HG03039 (cell line): ENCODE measurements around the gene ZNF594.
"Not testable (repeated sequence)": the region's sequence is repeated elsewhere in the genome, so short reads cannot be mapped to it uniquely, and the experiment has no call there.

Experiments
- ATAC-seq: cut with Tn5 transposase; IDR thresholded peaks from one replicate; pipeline ENCODE4 v1.9.1; 2021; ENCODE audit warnings: mild to moderate bottlenecking, moderate library complexity; ENCODE audit not compliant: unreplicated experiment

ZNF594 gene

DNA sequence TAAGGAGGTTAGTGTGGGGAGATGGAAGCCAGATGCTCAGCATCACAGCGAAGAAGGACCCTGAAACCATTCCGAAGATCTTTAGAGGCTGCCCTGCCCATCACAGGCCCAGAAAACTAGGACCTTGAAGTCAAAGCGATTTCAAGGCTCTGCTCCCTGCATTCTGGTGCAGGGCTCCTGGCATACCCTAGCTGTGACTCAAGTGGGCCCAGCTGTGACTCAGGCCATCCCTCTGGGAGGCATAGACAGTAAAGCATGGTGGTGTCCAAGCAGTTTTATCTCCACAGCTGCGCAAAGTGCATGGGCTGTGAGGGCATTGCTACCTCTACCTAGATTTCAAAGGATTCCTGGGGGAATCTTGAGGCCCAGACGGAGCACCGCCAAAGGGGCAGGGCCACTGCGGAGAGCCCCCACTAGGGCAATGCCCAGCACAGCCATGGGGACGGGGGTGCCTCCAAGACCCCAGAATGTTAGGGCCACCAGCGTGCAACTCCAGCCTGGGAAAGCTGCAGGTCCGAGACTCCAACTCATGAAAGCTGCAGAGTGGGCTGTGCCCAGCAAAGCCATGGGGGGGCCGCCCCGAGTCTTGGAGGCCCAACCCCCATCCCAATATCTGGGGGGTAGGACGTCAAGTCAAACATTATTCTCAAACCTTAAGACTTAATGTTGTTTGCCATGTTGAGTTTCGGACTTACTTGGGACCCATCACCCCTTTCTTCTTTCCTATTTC lies 11.7 kb upstream of the ZNF594 start:
- no peak for ATAC-seq

DNA sequence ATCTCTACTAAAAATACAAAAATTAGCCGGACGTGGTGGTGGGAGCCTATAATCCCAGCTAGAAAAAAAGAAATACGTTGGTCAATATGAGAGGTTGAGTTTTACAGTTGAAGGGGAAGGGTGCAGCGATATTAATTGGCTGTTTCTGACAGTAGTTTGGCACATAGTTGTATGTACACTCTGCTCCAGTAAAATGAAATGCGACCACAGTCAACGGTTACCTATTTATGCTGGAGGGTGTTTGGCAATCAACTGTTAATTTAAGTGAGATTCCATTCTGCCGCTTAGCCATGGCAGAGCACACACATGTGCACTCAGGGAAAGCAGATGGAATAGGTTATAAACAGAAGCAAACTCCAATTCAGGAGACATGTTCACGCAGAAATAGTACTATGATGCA lies 9.3 kb upstream of the ZNF594 start:
- no peak for ATAC-seq

DNA sequence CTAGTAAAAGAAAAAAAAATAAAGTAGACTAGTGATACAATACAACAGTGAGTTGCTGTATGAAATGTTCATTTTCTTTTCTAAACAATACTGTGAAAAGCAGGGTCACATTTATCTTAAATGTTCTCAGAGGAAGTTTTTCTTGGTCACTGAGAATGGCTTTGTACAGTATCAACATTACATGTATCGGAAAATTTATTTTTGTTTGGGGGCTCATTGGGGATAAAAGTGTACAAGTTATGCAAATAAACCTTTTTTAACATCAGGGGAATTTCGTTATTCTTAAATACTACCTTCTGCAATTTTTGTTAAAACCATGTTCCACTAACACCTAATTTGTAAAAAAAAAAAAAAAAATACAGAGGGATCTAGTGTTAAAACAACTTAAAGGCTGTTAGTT lies 8.7 kb upstream of the ZNF594 start:
- ATAC-seq = no peak

DNA sequence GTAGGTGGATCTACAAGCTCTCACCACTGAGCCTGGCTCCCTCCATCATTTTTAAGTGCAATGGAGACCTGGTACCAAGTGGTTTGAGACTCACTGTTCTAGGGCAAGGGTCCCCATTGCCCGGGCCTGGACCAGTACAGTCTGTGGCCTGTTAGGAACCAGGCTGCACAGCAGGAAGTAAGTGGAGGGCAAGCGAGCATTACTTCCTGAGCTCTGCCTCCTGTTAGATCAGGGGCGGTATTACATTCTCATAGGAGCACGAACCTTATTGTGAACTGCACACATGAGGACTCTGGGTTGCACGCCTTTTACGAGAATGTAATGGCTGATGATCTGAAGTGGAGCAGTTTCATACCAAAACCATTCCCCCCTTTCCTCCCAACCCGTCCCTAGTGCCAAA lies 6.8 kb upstream of the ZNF594 start:
- ATAC-seq = no peak

DNA sequence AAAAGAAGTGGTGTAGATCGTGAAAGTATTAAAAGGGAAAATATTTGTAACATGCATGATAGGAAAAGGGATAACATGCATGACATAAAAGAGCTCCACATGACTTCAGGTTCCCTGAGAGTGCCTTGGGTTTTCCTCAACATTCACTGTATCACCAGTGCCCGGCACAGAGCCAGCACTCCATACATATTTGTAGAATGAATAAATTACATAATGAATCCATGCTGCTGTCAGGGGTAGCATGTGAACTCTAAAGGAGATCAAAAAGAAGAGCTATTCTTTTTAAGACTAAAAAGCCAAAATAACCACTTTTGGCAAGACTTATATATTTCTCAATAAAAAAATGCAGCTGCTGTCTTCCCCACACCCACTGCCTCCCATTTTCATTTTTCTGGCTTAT lies 2.7 kb upstream of the ZNF594 start:
- no peak for ATAC-seq

DNA sequence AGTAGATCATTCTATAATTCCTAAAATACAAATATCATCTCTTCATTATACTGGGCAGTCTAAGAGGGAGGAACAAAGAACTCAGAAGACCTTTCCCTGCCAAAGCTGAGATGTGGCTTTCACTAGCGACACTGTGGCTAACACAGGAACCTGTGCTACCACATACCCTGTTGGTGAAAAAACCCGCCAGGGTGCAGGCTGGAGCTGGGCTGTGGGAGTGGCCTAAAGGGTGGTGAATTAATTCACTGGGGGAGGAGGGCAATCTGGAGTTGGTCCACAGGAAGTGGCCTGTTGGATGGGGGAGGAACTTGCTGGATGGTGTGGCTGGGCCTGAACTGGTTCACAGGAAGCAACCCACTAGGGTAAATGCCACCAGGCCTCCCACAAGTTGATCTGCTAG lies 7.4 kb downstream of the ZNF594 start:
- no peak for ATAC-seq

DNA sequence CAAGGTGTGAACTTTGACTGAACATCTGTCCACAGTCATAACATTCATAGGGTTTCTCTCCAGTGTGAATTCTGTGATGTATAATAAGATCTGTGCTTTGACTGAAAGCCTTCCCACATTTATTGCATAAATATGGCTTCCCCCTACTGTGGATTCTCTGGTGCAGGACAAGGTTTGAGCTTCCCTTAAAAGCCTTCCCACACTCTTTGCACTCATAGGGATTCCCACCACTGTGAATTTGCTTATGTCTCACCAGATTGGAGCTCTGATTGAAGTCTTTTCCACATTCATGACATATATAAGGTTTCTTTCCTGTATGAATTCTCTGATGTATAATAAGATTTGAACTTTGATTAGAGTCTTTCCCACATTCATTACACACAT lies 8.3 kb downstream of the ZNF594 start:
- ATAC-seq = no peak

DNA sequence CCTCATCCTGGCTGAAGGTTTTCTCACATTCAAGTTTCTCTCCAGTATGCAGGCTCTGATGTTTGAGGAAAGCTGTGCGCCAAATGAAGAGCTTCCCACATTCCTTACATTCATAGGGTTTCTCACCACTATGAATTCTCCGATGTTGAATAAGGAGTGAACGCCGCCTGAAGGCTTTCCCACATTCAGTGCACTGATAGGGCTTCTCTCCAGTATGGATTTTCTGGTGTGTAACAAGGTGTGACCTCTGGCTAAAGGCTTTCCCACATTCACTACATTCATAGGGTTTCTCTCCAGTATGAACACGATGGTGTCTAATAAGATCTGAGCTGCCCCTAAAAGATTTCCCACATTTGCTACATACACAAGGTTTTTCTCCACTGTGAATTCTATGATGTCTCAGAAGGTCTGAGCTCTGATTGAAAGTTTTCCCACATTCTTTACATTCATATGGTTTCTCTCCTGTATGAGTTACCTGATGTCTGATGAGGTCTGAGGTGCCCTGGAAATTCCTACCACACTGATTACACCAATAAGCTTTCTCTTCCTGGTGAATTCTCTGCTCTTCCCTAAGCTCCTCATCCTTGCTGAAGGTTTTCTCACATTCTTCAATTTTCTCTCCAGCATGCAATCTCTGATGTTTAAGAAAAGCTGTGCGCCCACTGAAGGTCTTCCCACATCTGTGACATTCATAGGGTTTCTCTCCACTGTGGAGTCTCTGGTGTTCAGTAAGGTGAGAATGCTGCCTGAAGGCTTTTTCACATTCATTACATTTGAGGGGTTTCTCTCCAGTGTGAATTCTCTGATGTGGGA lies 8.9 kb downstream of the ZNF594 start:
- no peak for ATAC-seq

DNA sequence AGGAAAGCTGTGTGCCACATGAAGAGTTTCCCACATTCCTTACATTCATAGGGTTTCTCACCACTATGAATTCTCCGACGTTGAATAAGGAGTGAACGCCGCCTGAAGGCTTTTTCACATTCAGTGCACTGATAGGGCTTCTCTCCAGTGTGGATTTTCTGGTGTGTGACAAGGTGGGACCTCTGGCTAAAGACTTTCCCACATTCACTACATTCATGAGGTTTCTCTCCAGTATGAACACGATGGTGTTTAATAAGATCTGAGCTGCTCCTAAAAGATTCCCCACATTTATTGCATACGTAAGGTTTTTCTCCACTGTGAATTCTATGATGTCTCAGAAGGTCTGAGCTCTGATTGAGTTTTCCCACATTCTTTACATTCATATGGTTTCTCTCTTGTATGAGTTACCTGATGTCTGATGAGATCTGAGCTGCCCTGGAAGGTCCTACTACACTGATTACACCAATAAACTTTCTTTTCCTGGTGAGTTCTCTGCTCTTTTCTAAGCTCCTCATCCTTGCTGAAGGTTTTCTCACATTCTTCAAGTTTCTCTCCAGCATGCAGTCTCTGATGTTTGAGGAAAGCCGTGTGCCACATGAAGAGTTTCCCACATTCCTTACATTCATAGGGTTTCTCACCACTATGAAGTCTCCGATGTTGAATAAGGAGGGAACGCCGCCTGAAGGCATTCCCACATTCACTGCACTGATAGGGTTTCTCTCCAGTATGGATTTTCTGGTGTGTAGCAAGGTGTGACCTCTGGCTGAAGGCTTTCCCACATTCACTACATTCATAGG lies 10.0 kb downstream of the ZNF594 start:
- no peak for ATAC-seq

DNA sequence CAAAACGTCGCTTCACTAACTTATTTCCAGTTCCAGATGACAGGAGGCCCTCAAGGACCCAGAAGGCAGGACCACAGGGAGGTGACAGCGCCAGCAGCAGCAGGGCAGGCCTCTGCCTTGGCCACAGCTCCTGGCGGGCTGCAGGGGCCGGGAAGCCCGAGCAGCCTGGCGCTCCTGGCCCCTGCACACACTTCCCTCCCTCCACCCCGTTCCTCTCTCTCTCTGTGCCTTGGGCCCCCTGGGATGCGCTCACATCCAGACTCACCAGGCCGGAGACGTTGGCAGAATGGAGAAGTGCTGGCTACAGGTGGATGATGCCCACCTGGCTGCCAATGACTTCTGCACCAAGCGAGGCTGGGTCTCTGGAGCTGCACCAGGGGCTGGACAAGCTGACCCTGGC lies 12.7 kb downstream of the ZNF594 start:
- no peak for ATAC-seq

DNA sequence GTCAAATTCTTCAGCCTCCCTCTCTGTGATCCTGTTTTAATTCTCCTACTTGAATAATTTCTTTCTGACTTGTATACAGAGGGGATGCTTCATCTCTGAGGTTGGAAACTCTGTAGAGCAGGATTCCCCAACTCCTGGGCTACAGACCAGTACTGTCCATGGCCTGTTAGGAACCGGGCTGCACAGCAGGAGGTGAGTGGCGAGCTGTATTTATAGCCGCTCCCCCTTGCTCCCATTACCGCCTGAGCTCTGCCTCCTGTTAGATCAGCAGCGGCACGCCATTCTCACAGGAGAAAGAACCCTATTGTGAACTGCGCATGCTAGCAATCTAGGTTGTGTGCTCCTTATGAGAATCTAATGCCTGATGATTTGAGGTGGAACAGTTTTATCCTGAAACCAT lies 16.6 kb downstream of the ZNF594 start:
- not testable (repeated sequence) for ATAC-seq

DNA sequence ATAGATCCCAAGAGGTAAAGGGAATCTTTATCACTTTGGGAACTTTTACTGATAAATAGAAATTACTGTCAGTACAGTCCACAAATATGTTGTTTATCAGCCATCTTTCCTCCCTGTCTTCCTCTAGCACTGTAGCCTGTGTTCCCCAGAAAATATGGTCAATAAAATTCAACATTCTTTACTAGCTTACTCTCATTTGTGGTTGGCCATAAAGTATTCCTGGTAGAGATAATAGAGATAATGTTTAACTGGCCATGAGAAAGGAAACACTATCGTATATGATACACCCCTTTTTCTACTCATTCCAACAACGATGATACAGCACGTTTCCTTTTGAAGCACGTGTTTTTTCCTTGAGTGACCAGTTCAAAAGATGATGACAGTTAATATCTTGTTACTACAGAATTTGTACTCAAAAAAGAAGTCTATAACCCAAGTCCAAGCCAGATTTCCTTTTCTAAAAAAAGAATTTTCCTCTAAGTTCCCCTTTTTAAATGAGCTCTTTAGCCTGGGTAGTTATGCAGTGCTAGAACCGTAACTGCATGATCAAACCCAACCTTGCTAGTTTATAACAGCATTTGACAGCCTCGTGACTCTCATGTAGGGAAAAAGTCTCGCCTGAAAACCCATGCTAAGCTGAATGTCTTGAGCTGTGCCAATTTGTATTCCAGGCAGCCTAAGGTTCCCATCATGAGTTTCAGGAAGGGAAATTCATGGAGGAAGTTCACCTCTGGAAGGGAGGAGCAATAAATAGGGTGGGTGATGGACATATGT lies 25.7 kb downstream of the ZNF594 start:
- not testable (repeated sequence) for ATAC-seq

DNA sequence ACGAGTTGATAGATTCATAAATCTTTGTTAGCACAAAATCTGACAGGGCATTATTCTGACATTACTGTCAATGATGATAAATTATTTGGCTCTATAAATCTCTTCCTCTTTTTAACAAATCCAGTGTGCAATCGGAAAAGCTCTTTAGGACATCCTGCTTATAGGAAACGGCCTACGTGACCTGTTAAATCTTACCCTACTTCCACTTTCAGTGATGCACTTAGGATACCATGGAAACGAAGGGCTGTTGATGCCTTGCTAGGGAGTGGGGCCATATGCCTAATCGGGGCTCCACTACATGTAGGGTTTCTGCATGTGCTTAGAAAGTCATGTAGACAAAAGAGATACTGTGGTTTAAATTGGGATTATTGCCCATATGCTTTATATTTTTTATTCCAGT lies 27.2 kb downstream of the ZNF594 start:
- no peak for ATAC-seq

DNA sequence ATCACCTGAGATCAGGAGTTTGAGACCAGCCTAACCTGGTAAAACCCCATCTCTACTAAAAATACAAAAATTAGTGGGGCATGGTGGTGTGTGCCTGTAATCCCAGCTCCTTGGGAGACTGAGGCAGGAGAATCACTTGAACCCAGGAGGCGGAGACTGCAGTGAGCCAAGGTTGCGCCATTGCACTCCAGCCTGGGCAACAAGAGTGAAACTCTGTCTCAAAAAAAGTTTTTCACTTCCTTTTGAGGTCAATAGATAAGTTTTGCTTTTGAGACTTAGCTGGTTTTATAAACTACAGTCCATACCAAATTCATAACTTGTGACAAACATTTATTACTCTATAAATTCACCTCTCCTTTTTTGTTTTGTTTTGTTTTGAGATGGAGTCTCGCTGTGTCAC lies 29.9 kb downstream of the ZNF594 start:
- not testable (repeated sequence) for ATAC-seq

DNA sequence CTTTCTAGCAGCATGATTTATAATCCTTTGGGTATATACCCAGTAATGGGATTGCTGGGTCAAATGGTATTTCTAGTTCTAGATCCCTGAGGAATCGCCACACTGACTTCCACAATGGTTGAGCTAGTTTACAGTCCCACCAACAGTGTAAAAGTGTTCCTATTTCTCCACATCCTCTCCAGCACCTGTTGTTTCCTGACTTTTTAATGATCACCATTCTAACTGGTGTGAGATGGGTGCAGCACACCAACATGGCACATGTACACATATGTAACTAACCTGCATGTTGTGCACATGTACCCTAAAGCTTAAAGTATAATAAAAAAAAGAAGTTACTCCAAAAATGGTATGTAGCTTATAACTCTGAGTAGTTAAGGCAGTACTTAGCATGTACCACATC lies 31.0 kb downstream of the ZNF594 start:
- ATAC-seq = not testable (repeated sequence)

DNA sequence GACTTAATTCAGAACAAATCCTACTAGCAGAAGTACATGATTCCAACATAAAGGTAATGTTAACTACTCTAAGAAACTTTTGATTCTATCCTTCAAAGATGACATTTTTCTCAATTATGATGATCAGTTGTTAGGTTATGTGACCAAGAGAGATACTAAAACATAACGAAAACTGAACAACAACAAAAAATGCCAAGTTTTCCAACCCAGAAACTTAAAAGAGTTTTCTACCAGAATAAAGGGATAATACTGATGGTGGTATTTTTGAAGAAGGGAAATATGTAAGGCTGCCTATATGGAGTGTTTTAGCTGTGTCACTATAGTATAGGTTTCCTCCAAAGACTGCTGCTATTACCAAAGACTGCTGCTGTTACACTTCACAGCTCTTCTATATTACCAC lies 45.5 kb downstream of the ZNF594 start:
- not testable (repeated sequence) for ATAC-seq

DNA sequence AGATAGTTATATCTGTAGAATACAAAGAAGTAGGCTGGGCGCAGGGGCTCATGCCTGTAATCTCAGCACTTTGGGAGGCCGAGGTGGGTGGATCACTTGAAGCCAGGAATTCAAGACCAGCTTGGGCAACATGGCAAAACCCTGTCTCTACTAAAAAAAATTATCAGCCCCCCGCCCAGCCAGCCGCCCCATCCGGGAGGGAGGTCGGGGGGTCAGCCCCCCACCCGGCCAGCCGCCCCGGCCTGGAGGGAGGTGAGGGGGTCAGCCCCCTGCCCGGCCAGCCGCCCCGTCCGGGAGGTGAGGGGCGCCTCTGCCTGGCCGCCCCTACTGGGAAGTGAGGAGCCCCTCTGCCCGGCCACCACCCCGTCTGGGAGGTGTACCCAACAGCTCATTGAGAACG lies 48.8 kb downstream of the ZNF594 start:
- ATAC-seq = not testable (repeated sequence)

DNA sequence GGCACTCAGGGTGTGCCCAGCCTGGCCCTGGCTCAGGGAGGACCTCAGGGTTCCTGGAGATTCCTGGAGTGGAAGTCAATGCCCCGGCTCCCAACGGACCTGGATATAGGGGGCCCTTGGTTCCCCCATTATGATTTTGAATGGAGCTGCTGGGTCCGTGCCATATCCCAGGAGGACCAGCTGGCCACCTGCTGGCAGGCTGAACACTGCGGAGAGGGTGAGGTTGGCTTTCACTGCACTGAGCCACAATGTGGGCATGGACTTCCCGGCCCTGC lies 52.3 kb downstream of the ZNF594 start:
- ATAC-seq = no peak

DNA sequence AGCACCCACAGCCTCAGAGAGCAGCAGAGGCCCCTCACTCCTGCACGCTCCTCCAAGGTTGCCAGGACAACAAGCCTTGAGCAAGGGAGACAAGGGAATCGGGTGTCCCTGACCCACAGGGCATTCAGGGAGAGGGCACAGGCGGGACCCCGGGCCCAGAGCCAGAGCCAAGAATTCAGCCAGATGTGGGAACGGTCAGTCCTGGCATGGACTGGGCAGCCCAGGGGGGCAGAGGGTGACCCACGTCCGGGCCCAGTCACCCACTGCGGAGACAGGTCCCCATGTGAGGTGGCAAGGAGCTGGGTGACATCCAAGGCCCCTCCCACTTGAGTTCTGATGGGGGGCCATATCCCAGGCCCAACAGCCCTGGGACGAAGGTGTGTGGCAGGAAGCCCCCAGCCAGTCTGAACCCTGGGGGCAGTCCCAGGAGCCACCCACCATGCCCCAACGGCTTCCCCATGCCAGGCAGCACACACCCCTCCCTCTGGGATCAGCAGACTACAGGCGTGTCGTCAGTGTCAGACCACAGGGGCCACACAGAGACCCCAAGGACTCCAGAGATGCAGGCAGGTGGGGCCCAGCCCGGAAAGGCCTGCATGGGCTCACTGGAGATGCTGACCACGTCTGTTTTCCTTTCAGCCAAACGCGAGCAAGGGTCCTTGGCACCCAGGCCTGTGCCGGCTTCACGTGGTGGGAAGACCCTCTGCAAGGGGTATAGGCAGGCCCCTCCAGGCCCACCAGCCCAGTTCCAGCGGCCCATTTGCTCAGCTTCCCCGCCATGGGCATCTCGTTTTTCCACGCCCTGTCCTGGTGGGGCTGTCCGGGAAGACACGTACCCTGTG lies 52.8 kb downstream of the ZNF594 start:
- ATAC-seq = no peak

DNA sequence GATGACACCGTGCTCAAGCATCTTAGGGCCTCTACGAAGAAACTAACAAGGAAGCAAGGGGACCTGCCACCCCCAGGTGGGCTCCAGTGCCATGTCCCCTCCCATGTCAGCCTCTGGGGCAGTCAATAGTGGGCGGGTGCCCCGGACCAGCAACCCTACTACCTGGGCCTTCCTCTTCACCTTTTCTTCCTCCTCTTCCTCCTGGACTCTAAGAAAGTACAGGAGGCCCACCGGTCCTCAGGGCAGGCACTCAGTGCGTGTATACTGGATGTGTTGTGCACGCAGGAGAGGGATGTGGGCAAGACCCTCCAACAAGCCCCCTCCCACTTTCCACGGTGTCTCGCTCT lies 53.5 kb downstream of the ZNF594 start:
- ATAC-seq = not testable (repeated sequence)
